HL-60/S4 treated with phorbol 12-myristate 13-acetate at 8.2 ng/mL for 4 days and 3 days (cell line): Measurements from ENCODE around the gene DACH1.

Experiments used
- in situ Hi-C: fragments of 300-500 bp; cut with MboI; formaldehyde crosslinking; loops from 2 replicates; pipeline ENCODE4 v1.15.0; 2022; ENCODE audit warnings: low sequenced_read_pairs

Gene DACH1

DNA sequence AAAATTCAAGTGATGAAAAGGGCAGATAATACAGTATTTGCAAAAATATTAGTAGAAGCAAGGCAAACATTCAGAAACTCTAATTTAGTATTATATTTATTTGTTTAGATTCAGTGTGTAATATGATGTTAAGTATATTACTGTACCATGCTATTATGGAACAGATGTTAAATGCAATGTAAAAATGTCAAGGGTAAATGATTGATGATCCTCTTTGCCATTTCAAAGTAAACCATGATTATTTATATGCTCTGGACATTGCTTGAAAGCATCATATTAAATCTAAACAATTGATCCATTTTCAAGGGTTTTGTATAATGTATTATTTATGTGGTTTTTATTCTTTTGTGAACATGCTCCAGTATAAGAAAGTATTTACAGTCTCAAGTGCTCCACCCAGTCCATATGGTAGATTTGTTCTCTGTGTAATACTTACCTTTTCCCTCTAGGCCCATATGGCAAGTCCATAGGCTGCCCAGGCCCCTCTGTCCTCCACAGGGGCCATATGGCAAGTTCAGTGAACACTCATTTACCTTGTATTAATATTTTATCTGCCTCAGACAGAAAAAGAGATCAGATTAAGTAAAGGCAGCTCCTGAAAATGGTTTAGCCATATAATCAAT, 353.5 kb downstream of the DACH1 start:
- in situ Hi-C loops = no loop called here

DNA sequence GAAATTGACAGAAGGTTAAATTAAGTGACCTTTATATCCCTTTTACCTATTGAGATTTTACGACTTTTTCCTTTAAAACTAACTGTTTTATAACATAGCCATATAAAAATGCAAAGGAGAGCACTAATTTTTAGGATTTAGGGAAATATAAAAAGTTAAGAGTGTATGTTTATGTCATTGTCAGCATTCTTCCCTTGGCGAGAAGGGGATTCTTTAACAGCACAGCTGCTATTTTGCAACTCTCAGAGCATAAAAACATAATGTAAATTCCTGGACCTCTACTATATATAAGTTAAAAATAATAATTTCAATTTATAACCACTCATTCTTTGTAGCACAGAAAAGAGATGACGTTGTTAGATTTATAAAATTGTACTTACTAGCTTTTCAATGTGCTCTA, 363.2 kb downstream of the DACH1 start:
- in situ Hi-C loops = no loop called here

DNA sequence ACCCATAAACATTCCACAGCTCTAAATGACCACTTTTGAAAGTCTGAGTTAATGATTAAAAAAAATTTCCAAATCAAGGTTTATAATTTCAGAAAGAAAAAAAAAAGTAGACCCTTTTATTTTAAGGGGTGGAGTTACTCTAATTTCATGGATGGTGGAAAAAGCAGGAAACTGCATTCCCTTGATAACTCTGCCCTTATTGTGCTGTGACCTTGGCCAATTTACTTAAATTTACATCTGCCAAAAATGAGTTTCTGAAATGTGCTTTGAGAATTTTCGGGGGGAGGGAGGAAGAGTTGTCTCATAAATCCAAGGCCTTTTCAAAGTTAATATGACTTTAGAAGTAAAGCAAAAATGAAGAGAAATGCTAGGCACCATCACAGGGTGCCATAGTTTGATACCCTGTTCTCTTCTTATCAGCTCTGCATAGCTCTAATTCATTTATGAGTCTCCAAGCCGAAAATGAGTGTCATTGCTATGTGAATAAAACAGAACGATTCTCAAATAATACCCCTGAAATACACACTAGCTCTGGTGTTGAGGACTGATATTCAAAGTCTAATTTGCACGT, 367.0 kb downstream of the DACH1 start:
- in situ Hi-C loops = no loop called here

DNA sequence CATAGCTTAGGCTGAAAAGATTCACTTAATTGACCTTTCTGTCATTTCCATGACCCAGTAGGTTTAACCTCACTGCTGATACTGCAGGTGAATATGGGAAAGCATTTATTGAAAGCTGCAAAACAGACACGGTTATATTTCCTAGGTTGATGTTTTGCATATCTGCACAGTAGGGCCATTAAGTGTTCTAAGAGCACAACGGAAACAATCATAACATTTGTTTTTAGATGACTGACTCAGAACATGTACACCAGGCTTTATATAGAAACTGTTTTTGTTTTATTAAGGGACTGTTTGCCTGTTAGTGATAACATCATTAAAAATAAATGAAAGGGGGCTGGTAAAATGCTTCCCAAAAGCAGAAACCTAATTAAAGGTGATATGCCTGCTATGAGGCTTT, 367.8 kb downstream of the DACH1 start:
- in situ Hi-C loops = no loop called here

DNA sequence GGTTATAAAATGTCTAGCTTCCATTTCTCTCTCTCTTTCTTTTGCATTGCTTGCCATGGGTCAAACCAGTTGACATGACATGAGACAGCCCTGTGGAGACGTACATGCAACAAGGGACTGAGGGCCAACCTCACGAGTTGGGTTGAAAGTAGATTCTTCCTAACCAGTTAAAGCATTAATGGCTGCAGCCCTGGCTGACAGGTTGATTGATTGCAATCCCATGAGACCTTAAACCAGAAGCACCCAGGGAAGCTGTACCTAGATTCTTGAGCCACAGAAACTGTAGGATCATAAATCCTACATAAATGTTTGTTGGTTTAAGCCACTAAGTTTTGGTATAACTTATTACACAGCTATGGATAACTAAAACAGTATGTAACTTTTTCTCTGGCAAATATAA, 373.8 kb downstream of the DACH1 start:
- in situ Hi-C loops = no loop called here

DNA sequence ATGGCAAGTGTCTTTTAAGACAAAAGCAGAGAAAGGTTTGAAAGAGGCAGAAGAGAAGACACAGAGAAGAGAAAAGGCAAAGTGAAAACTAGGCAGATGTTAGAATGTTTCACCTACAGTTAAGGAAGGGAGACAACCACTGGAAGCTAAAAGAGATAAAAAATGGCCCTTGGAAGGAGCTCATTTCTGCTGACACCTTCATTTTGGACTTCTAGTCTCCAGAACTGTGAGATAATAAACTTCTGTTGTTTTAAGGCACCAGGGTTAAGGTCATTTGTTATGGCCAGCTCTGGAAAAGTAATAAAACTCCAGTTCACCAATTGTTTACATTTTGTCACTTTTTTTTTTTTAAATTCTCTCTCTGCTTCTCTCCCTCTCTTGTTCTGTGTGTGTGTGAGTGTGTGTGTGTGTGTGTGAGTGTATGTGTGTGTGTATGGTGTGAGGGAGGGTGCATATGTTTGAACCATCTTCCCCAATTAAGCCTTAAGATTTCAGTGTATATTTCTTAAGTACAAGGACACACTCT, 374.6 kb downstream of the DACH1 start:
- in situ Hi-C loops = no loop called here

DNA sequence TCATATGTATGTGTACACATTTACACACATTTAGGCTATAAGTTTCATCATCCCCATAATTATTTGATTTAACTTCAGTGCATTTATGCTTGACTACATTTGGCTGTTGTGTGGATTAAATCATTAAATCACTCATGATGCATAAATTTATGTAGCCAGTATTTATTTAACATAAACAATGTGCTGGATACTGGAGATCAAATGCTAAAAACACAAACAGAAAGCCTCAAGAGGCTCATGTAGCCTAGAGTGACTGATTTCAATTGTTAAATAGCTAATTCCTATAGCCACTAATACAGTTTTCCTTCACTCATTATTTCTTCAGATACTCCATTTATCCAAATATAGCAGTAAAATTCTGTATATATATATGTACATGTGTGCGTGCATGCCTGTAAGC, 376.0 kb downstream of the DACH1 start:
- in situ Hi-C loops = no loop called here

DNA sequence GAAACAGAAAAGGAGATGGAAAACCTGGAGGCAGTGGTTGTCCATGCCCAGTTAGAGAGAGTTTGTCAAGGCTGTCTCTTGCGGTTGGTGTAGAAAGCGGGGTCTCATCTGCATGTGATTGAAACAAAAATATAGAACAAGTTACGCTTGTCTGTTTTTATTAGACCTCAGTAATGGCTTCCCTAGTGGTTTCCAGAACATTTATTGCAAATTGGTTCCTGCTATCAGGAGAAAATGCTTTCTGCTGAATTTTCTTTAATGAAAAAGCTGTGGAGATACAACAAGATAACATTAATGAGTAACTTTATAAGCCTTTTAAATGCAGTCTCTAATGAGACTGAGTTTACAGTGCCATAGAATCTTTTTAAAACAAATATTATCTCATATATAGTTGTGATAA, 378.0 kb downstream of the DACH1 start:
- in situ Hi-C loops = no loop called here

DNA sequence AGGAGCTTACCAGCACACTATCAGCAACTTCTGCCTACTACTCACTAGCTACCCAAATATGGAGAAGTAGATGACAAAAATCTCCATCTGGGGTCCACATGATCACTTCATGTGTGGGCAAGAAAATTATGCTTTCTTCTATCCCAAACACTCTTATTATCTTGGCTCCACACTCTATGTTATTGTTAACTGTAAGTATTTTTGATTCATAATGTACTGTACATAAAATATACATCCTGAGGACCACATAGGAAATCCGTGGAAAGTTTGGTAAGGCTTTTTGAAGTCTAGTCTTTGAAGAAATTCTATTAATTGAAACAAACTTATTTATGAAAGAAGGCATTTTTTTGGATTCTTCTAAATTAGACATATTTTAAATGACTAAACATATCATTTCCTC, 378.8 kb downstream of the DACH1 start:
- in situ Hi-C loops = no loop called here

DNA sequence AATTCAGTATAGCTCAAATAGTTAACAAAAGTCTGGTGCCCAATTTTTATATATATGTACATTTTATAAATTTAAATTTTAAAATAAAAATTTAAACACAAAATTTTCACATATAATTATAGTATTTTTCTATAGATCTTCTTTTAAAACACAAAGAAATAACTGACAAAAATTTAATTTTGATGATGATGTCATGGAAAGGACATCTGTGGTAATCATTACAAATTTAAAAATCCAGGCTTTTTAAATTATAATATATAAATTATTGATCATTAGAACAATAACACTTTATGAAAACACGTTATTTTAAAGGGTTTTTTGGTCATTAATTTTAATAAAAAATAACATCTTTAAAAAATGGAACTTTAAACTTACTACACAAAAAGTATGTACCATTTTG, 381.1 kb downstream of the DACH1 start:
- in situ Hi-C loops = no loop called here

DNA sequence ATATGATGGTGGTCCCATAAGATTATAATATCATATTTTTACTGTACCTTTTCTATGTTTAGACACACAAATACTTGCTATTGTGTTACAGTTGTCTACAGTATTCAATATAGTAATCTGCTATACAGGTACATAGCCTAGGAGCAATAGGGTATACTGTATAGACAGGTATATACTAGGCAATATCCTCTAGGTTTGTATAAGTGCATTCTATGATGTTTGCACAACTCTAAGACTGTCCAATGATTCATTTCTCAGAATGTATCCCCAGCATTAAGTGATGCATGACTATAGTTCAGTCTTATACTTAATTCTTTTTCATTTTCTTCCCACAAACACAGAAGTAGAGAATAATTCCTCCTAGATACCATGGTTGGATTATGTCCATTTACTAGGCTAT, 383.3 kb downstream of the DACH1 start:
- in situ Hi-C loops = no loop called here

DNA sequence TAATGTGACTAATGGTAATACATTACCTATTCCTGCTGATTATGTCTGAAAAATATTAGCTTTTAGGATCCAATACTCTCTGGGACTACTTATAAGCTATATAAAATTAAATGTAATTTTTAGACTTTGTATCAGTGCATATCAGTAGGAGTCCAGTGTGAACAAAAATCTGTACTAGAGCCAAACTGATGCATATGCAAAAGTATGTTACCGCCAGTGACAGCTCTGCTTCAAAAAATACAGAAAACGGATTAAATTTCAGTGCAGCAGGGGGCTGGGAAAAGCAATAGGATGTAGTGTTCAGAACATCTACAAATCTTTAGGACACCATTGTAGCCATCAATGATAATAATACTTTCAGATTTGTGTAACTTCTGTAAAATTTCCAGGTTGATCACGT, 385.5 kb downstream of the DACH1 start:
- in situ Hi-C loops = no loop called here

DNA sequence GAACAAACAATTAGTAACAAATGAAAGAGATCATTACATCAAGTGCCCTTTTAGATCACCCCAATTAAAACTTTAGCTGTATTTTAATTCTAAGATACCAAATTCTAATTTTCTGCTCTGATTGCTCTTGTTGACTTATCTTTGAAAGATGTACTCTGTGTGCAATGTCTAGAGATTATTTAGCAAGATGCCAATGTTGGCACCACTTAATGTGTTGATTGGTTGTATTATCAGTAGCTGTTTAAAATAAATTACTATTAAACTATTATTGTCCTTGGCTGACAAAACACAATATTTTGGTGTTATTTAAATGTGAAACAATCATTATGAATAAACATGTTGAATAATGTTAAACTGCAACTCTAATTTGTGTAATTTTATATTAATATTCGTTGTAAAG, 386.0 kb downstream of the DACH1 start:
- in situ Hi-C loops = no loop called here

DNA sequence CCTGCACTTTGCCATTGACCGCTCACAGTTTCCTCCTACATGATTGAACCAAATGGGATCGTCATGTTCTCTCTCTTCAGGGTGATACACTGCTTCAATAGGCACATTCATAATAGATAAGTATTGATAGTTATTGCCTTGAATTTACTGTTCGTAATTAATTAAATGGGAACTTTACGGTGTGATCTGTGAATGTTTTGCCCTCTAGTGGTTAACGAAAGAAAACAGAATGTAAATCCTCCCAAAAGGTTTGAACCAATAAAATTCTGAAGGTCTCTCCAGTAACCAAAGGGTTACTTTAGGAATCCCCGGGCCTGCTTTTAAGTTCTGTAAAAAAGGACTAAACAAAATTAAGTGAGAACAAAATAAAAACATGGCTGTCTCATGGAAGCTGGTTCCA, 389.3 kb downstream of the DACH1 start:
- in situ Hi-C loops = no loop called here

DNA sequence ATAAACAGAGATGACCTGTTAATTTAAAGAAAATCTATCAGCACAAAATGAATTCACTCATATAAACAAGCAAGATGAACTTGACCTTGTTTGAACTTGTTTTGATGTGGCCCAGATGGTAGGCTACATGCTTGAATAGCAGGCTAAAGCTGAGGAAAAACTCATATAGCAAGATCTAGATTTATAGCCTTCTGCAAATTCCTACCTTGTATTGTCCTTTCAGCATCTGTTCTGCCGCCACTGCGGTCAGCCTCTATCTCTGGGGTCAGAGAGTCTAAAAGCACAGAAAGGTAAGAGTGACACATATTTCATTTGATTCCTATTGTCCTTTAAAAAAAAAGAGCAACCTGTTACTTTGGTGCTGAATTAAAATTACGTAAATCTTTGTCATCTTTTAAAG, 392.1 kb downstream of the DACH1 start:
- in situ Hi-C loops = no loop called here

DNA sequence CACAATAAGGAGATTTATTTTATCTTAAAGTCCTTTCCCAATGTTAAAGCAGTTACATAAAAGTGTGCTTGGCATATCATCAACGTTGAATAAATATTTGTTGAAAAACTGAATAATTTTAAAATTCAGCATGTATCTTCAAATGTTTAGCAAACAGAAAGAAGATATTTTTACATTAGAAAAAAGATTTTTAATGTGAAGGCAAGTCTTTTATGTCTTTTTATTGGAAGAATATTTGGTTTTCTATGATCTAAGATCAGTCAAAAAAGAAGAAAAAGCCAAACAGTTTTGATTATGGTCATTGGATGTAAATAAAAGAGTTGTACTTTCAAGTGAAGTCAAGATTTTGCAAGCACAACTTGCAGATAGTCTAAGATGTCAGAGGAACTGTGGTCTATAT, 397.4 kb downstream of the DACH1 start:
- in situ Hi-C loops = no loop called here

DNA sequence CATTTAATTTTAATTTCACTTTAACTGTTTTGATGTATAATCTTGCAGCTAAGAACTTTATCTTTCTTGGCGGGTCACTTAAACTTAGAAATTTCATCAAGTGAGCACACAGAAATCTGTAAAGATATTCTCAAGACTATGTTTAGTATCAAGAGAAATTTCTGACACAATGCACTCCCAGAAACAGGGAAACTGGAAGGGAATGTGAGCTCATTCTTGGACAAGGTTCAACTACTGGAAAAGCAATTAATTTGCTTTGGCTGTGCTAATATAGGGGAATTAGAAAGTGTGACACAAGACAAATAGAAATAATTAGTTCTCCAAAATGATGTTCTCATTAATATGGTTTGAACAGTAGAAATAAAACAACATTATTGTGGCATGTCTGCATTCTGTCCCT, 402.3 kb downstream of the DACH1 start:
- in situ Hi-C loops = no loop called here

DNA sequence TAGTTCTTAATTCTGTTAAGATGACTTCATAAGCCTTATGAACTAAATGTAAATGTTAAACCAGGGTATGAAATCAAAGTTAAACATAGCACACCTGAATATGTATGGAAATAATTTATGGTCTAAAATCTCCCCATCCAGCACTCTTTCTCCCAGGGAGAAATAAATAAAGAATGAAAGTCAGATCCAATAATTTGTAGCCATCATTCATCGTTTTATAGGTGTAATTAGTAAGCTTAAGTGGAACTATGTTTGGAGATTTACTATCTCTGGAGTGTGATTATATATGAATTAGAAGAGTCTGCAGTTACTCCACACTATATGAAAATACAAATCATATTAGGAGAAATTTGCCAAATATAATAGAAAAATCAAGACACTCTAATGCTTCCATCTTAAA, 405.1 kb downstream of the DACH1 start:
- in situ Hi-C loops = no loop called here

DNA sequence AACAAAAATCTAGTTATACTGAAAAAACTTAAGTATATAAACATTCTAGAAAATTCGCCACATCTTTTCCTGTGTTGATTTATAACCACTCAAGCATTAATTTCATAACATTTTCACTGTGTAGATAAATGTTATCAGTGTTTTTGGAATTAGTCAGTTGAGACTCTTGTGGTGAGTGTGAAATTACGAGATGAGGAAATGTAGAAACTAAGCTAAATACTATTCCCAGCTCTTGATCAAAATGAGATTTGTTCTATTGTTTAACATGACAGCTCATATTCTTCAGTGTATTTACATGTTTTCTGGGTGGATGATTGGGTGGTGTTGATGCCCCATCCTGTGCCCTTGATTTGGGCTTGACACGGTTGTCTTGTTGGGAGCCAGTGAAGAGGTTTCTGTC, 406.8 kb downstream of the DACH1 start:
- in situ Hi-C loops = no loop called here

DNA sequence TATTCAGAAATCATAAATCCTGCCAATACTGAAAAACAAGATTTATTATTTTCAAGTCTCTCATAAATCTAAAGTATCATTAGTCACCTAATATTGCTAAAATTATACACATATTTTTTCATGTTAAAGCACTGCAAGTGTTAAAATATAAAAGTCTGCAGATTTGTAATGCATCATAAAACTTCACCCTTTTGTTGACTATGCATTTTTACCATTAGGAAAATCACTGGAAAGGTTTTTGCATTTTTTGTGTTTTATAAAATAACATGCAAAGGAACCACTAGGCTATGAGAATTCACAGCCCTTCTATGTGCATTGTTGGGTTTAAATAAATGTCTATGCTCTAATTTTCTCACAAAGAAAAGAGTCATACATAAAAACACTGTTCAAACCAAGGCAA, 407.3 kb downstream of the DACH1 start:
- in situ Hi-C loops = no loop called here

DNA sequence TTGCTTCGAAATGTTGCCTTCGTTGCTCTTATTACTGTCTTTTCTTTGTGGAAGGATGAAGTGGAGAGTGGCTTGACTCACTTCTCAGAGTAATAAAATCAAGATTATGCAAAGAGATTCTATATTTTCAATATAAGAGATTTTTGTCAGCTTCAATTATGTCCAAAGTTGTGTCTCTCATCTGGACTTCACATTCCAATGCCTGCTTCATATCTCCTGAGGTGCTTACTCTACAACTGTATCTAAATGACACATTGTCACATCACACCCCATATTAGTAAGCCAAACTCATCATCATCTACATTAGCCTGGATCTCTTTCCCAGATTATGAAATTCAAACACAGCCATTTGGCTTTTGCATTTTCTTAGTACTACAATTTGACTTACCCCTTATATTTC, 409.4 kb downstream of the DACH1 start:
- in situ Hi-C loops = no loop called here

DNA sequence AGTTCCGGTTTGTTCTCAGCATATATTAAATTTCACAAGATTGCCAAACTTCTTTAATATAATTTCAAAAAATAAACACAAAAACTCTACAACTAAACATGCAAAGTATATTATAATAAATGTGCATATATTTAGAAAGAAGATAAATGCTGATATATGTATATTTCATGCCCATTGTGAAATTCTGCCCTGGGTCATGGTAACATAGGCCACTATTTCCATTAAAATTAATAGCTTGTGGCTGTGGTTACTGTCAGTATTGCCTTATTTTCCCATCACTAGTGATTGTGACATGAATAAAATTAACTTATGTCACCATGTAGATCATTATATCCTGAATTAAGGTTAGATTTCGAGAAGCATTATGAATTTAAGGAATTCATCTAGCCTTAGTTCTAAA, 410.9 kb downstream of the DACH1 start:
- in situ Hi-C loops = no loop called here

DNA sequence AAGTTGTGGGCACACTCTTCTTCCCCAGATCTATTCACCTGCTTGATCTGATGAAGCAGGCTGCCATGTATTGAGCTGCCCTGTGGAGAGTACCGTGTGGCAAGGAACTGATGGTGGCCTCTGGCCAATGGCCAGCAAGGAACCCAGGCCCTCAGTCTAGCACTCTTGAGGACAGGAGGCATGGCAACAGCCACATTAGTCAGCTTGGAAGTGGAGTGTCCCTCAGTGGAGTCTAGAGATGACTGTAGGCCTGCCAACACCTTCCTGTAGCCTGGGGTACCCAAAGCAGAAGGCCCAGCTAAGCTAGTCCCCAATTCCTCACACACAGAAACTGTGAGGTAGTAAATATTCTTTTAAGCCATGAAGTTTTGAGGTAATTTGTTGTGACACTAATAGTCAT, 412.5 kb downstream of the DACH1 start:
- in situ Hi-C loops = no loop called here
